Measurements from ENCODE around the gene RCC1.
"Not testable (repeated sequence)": the region's sequence is repeated elsewhere in the genome, so short reads cannot be mapped to it uniquely, and the experiment has no call there.

RCC1 gene

DNA sequence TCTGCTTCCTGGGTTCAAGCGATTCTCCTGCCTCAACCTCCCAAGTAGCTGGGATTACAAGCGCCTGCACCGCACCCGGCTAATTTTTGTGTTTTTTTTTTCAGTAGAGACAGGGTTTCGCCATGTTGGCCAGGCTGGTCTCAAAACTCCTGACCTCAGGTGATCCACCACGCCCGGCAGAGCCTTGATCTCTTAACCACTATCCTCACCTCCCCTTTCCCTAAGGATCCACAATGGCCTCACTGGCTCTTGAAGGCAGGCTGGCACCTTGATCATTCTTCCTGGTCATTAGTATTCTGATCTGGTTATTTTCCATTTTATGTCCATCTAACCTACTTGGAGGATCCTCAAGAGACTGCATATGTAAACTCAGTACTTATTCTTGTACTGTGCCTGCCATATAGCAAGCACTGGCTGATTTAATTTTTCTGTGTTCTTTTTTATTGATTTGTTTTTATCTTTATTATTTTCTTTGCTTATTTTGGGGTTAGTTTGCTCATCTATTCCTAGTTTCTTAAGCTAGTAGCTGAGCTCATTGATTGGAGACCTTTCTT, 6.3 kb downstream of the RCC1 start:
- no peak for DNase-seq

DNA sequence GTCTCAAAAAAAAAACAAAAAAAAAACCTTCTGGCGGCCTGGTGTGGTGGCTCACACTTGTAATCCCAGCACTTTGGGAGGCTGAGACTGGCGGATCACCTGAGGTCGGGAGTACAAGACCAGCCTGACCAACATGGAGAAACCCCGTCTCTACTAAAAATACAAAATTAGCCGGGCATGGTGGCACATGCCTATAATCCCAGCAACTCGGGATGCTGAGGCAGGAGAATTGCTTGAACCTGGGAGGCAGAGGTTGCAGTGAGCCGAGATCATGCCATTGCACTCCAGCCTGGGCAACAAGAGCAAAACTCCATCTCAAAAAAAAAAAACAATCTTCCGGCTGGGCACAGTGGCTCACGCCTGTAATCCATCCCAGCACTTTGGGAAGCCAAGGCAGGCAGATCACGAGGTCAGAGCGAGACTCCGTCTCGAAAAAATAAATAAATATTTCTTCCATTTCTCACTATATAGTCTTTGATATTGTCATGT, 8.6 kb downstream of the RCC1 start:
- DNase-seq, result not testable (repeated sequence)

DNA sequence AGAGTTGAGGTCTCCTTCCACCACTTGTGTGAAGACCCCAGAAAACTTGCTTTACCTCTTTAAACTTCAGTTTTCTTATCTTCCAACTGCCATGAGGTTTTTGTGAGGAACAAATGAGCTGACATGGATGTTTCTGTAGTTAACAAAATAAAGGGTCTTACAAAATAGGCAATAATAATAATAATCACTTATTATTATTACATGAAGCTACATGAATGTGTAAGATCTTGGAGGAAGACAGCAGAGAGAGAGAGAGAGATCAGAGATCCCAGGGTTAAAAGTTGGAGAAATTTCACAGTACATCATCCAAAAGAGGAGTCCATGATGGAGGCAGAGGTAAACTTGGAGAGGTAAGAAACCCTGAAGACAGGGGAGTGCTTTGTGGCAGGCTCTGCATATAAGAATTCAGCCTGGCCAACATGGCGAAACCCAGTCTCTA, 10.7 kb downstream of the RCC1 start:
- no peak for DNase-seq

DNA sequence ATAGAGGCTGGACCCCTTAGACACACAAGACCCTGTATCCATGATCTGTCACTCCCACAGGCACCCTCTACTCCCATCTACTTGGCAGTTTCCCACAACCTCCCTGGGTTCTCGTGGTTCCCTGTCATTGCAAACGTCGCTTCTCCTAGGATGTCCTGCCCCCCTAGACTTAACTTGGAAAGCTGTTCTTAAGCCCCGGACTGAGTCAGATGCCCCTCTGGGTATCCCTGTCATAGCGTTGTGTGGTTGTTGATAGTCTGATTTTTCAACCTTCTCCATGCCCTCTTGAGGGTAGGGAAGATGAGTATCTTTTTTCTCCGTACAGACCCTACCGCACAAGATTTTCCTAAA, 11.8 kb downstream of the RCC1 start:
- DNase-seq, result no peak

DNA sequence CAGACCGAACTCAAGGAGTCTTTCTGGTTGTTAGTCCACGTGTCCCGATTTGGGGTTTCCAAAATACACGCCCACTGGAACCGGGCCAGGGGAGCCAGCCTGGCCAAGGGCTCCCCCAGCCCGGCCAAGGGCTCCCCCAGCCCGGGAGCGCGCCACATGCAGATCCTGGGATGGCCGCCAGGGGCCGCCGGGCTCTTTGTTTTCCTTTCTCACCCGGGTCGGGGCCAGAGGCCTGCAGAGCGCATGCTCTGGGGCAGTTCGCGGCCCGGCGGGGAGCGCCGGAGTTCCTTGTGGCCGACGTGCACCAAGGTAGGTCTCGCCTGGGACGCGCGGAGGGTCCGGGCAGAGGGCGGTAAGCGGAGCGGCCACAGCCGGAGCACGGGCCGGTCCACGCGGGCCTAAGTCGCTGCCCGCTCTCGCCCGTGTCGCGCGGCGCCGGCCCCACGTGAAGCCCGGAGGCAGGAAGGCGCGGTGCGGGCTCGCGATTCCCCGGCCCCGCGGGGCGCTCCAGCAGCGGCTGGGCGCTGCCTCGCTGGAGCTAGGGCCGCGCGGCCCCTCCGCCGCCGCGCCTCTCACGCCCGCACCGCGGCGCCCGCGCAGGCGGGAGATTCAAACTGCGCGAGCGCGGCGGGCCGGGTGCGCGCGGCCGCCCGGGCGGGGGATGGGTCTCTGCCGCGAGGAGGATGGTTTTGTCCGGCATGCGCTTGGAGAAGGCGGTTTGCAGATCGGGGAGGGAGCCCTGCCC, 12.3 kb downstream of the RCC1 start:
- DNase-seq, result peak; percentile 82 to 85

DNA sequence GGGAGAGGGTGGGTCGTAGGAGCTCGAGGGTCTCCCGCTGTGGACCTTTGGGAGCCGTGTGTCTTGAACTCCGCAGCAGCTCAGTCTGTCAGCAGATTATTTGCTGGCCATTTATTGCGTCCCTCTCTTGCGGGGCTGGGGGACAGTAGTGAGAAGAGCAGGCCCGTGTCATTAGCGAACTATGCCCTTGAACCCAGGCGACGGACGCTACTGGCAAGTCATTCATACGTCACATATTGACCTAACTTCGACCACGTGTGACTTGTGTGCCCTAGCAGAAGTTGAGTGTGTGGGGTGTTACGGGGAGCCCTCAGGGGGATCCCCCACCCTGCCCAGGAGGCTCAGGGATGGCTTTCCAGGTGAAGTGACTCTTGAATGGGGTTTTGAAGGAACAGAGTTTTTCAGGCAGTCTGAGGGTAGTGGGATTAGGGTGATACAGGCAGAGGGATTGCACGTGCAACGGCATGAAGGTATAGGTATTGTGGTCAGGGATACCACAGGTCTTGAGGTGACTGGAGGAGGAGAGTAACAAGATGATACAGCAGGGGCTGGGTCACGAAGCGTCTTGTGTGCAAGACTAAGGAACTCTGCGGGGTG, 13.0 kb downstream of the RCC1 start:
- no peak for DNase-seq

DNA sequence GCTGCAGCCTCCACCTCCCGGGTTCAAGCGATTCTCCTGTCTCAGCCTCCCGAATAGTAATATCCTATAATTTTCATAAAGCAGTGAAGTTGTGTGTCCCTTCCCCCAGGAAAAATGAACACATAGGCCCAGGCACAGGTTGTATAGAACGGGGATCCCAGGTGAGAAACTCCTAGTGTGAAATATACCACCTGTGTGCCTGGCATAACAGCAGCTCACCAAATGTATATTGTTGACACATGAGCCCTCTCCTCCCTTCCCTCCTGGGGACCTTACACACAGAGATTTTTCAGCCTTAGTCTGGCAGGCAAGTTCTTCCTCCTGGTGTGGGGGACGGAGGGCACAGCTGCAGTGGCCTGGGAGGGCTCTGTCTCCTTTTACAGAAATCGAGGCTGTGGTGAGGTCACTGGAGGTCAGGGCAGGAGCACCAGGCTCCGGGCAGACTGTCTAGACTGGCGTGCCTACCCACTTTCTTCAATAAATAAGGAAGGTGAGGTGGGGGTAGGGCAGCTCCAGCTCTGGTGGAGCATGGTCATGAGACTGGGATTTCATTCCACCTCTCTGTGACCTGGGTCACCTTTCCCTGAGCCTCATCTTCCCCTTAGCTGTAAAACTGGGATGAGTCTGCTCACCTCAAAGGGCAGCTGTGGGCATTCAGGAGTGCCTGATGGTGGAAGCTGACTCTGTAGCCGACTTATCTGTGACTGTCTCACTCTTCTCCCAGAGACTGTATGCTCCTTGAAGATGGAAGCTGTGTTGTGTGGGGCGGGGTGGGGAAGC, 14.3 kb downstream of the RCC1 start:
- DNase-seq, result no peak

DNA sequence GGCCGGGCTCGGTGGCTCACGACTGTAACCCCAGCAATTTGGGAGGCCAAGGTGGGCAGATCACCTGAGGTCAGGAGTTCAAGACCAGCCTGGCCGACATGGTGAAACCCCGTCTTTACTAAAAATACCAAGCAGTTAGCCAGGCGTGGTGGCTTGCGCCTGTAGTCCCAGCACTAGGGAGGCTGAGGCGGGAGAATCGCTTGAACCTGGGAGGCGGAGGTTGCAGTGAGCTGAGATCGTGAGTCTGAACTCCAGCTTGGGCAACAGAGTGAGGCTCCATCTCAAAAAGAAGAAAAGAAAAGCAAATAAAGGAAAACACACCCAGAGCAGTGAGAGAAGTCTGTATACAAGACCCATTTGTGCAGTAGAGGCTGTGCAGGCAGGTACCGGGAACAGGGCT, 15.0 kb downstream of the RCC1 start:
- not testable (repeated sequence) for DNase-seq

DNA sequence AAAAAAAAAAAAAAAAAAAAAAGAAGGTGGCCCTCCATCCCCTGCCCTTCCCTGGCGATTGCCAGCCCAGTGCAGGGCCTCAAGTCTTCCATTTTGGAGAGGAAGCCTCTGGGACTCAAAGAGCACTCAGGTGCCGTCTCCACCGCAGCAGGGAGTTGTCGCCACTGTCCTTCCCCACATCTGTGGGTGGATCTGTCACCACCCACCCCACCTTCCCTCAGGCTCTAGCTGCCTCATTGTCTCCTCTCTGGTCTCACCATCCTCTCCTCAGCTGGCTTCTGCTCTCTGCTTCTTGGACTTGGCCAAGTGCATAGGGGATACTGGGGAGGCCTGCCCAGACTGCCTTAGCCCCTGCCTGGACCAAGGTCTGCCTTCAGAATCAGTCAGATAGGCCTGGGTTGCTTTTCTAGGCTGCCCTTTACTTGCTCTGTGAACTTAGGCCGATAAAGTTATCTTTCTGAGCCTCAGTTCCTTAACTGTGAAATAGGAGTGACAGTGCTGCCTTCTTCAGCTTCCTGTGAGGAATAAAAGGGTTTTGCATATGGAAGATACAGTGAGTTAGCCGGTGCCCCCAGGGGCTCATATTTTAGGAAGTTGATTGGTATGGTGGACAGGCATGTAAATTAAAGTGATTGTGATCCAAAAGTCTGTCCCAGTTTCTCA, 15.8 kb downstream of the RCC1 start:
- no peak for DNase-seq

DNA sequence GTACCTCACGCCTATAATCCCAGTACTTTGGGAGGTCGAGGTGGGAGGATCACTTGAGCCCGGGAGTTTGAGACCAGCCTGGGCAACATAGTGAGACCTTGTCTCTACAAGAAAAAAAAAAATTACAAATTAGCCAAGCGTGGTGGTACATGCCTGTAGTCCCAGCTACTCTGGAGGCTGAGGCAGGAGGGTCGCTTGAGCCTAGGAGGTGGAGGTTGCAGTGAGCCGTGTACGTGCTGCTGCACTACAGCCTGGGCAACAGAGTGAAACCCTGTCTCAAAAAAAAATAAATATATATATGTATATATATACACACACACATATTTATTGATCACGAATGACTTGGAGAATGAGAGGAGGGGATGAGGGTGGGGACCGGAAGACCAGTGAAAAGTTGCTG, 16.7 kb downstream of the RCC1 start:
- not testable (repeated sequence) for DNase-seq

DNA sequence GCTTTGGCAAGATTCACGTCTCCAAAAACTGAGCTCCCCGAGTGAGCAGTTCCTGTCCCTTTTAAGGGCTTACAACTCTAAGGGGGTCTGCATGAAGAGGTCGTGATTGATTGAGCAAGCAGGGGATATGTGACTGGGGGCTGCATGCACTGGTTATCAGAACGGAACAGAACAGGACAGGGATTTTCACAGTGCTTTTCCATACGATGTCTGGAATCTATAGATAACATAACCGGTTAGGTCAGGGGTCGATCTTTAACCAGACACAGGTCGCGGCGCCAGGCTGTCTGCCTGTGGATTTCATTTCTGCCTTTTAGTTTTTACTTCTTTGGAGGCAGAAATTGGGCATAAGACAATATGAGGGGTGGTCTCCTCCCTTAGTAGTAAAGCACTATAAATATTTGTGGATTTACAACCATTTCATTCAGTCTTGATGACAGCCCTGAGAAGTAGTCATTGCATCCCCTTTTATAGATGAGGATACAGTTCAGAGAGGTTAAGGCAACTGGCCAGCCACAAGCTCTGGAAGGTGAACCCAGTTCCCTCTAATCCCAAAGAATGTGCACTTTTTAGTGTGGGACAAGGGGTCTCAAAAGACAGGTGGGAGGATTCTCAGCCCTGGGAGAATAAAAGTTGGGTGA, 19.3 kb downstream of the RCC1 start:
- not testable (repeated sequence) for DNase-seq

DNA sequence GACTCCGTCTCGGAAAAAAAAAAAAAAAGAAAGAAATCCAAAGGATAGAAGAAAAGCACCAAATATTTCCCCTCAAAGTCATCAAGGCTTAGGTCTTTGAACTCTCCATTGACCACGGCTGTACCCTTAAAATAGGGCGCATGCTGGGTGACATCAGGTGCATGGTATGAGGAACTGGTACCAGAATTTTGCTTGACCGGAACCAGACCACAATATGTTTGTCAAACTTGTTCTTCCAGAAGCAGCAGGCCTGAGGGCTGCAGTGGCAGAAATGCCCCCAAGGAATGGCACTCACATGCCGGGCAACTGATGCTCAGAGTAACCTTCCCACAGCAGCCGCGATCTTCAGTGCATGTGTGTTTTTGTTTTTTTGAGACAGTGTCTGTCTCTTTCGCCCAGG, 21.0 kb downstream of the RCC1 start:
- DNase-seq, result no peak

DNA sequence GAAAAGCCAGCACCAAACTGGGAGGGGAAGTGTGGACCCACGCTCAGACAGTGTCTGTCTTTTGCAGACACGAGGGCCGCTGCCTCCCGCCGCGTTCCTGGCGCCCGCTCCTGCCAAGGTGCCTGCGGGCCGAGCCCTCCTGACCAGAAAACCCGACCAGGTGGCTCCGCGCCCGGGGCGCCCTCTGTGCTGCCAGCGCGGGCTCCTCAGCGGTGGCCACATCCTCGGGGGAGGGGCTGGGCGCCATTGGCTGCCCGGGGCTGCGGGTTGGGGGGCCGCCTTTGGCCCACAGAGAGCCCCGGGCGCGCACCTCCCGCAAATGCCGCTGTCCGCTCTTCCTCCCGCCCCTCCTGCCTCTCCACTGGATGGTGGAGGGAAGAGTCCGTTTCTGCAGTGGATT, 24.6 kb downstream of the RCC1 start:
- no peak for DNase-seq

DNA sequence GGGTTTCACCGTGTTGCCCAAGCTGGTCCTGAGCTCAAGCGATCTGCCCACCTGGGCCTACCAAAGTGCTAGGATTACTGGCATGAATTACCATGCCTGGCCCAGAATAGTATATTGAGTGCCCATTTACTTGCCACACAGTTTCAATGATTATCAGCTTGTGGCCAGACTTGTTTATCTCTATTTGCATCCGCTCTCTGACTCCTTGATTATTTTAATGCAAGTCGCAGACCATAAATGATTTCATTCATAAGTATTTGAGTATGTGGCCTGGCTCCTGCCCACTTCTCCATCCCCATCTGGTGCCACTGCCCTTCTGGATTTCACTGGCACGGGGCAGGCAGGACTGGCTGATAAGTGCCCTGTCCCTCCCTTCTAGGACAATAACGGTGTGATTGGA, 28.8 kb downstream of the RCC1 start:
- DNase-seq, result no peak

DNA sequence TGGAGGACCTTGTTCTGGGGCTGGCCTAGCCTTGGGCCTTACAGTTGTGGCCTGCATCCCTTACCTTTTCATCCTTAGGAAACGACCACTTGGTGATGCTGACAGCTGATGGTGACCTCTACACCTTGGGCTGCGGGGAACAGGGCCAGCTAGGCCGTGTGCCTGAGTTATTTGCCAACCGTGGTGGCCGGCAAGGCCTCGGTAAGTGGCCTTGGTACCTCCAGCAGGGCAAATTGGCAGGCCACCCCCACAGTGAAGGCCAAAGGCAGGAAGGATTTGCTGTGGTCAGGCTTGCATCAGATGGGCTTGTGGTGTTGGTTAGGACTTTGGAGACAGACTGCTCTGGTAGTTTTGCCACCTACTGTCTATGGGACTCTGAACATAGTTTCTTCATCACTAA, 29.3 kb downstream of the RCC1 start:
- no peak for DNase-seq

DNA sequence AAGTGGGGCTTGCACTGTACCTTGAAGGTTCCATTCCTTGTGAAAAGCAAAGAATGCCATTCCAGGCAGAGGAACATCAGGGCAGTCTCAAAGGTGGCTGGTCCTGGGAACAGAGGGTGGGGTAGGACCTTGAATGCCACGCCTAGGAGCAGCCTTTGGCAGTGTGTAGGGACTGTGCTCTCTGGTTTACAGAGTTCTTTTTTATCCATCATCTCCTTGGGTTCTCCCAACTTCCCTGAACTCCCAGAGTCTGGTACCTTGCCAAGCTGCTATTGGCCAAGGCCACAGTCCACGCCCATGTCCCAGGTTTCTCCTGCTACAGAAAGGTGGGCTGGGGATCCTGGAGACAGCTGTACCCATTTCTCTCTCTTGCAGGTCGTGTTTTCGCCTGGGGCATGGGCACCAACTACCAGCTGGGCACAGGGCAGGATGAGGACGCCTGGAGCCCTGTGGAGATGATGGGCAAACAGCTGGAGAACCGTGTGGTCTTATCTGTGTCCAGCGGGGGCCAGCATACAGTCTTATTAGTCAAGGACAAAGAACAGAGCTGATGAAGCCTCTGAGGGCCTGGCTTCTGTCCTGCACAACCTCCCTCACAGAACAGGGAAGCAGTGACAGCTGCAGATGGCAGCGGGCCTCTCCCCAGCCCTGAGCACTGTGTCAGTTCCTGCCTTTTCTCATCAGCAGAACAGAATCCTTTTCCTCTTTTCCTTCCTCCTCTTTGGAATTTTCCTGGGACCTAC, 31.8 kb downstream of the RCC1 start:
- DNase-seq, result no peak

DNA sequence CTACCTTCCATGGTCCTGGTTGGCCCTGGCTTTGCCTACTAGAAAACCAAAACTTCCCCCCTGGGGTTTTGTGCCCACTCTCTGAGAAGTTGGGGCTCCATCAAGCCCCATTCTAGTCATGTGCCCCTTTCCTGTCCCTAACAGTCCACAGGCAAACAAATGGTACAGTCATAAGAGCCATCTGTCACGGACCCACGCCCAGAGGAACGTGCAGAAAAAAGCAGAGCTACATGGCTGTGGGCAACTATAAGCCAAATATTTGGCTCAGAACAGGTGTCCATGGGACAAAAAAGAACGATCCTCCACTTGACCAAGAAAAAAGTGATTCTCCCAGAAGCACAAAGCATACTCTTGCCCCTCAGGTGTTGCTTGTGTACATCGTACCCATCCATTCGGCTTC, 32.4 kb downstream of the RCC1 start:
- DNase-seq, result no peak

DNA sequence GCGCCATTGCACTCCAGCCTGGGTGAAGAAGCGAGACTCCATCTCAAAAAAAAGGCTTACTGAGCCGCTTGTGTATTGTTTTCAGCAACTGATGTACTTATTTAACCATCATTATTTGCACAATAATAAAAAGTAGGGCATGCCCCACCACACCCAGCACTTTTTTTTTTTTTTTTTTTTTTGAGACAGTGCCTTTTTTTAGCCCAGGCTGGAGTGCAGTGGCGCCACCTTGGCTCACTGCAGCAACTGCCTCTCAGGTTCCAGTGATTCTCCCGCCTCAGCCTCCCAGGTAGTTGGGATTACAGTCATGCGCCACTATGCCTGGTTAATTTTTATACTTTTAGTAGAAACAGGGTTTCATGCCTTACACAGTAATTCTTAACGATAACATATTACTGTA, 34.8 kb downstream of the RCC1 start:
- DNase-seq, result no peak

DNA sequence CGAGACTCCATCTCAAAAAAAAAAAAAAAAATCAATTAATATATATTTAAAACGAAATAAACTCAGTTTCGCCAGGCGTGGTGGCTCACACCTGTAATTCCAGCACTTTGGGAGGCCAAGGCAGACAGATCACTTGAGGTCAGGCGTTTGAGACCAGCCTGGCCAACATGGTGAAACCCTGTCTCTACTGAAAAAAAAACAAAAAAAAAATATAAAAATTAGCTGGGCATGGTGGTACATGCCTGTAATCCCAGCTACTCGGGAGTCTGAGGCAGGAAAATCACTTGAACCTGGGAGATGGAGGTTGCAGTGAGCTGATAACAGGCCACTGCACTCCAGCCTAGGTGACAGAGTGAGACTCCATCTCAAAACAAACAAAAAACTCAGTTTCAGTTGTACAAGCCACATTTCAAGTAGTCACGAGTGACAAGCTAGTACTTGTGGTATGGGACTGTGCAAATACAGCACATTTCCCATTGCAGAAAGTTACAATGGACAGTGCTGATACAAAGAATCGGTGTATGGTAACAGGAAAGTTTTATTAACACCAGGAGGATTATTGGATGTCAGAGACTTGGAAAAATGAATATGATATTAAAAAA, 35.7 kb downstream of the RCC1 start:
- DNase-seq, result not testable (repeated sequence)

DNA sequence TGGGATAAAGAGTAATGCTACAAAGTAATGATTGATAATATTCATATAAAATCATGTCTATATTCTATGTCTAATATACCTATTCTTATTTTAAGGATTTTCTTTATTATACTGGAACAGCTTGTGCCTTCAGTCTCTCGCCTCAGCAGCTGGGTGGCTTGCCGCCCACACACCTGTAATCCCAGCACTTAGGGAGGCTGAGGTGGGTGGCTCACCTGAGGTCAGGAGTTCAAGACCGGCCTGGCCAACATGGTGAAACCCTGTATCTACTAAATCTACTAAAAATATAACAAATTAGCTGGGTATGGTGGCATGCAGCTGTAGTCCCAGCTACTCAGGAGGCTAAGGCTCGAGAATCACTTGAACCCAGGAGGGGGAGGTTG, 39.4 kb downstream of the RCC1 start:
- no peak for DNase-seq

DNA sequence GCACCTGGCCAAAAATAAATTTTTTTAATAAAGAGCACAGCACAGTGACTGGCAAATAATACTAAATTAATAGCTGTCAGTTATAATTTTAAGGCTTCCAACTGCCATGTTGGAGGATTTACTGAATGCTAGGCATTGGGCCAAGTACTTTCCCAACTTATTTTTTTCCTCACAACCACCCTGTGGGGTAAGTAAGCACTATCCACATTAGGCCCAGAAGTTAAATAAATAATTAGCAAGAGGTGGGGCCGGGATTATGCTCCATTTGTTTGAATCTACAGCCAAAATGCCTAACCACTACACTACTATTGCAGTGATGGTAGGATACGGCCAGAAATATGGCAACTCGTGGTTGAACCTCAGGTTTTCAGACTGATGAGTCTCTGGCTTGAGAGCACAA, 42.5 kb downstream of the RCC1 start:
- no peak for DNase-seq

Measured in activated CD4-positive, alpha-beta T cell treated with anti-CD3 and anti-CD28 coated beads, Interleukin-2, amount 50 U/mL, for 4 hours (primary cell).